Measurements from ENCODE around the gene DUSP8. TPM values are rescaled to one million over a fixed set of nuclear protein-coding genes. Genes with fewer than 3 reads are reported as not detected.

Gene DUSP8
- total RNA-seq, 1 experiment from 2014 or later, result 10.2 TPM

DNA sequence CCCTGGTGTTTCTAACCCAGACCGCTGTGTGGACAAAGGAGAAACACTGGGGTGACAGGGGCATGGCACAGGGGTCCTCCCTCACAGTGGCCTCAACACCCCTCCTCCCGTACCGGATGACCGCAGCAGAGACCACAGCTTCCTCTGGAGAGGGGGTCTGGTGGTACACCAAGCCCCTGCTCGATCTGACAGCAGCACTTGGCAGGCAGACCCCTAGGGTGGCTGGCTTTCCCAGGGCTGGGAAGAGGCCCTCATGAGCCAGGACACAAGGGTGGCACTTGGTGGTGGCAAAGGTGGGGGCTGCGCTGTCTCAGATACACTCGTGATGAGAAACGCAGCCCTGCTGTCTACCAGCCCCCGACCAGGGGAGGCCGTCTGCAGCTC is 38.7 kb downstream of the DUSP8 start:
- RAD21 ChIA-PET (ENCODE audit: low non-redundant PET in 1 of 2, low total read pairs in 2 of 2, uncharacterized antibody in 2 of 2, unreplicated experiment in 2 of 2), result no interaction called here
- Histone ChIP-seq H4K20me1 (ENCODE audit: insufficient read depth) (no peaks in the 10 kb centered on the region), H3K9me3 (ENCODE audit: control insufficient read depth in 1 of 2, insufficient read depth in 1 of 2, low read depth in 1 of 2, low read length in 2 of 2) (no peaks in the 10 kb centered on the region), H2AFZ (ENCODE audit: low read depth, low read length, poor library complexity, severe bottlenecking) (no peak overlapping the region), H3K4me2 (ENCODE audit: low read length) (no peak overlapping the region), H3K9me2 (ENCODE audit: insufficient read depth) (no peaks in the 10 kb centered on the region), H3K27me3 (ENCODE audit: insufficient read depth, low read length) (no peaks in the 10 kb centered on the region), H3K9ac (ENCODE audit: low read length) (no peak overlapping the region), H3K4me3 (replicated peaks in 1 of 2; ENCODE audit: low read depth in 1 of 2, low read length in 2 of 2) (no peak overlapping the region), H3K27ac (ENCODE audit: low read depth, low read length) (no peak overlapping the region), H3K79me2 (ENCODE audit: insufficient read depth, low read length) (peaks cover 64% of the 10 kb centered on the region; the same call in 1 of the 2 replicates), H3K36me3 (ENCODE audit: control insufficient read depth in 1 of 2, insufficient read depth in 2 of 2, low read length in 2 of 2) (no peaks in the 10 kb centered on the region), H3K4me1 (ENCODE audit: control insufficient read depth in 1 of 2, insufficient read depth in 2 of 2, low read length in 2 of 2) (peaks cover 4 to 15% of the 10 kb centered on the region in 2 experiments; a peak in 2 of 4 replicates)
- no peak for DNase-seq (ENCODE audit: low read depth, low spot score)
- TF ChIP-seq, protein P1, sequence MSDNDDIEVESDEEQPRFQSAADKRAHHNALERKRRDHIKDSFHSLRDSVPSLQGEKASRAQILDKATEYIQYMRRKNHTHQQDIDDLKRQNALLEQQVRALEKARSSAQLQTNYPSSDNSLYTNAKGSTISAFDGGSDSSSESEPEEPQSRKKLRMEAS (IDR thresholded peaks at IDR 0.05), result no peak
- TF ChIP-seq RAD21 (IDR thresholded peaks at IDR 0.05; ENCODE audit: low read depth) (no peak), CBX3 (IDR thresholded peaks at IDR 0.05; ENCODE audit: low read depth) (no peak), EZH2phosphoT487 (IDR thresholded peaks at IDR 0.05; ENCODE audit: borderline replicate concordance) (no peak)
- POLR2A ChIA-PET, result no interaction called here
- intact Hi-C loops (cut with micrococcal nuclease), result no loop called here
- no peak for ATAC-seq
- CTCF ChIA-PET, result no interaction called here
- no TSS peak for BruUV-seq (replicated peaks)

DNA sequence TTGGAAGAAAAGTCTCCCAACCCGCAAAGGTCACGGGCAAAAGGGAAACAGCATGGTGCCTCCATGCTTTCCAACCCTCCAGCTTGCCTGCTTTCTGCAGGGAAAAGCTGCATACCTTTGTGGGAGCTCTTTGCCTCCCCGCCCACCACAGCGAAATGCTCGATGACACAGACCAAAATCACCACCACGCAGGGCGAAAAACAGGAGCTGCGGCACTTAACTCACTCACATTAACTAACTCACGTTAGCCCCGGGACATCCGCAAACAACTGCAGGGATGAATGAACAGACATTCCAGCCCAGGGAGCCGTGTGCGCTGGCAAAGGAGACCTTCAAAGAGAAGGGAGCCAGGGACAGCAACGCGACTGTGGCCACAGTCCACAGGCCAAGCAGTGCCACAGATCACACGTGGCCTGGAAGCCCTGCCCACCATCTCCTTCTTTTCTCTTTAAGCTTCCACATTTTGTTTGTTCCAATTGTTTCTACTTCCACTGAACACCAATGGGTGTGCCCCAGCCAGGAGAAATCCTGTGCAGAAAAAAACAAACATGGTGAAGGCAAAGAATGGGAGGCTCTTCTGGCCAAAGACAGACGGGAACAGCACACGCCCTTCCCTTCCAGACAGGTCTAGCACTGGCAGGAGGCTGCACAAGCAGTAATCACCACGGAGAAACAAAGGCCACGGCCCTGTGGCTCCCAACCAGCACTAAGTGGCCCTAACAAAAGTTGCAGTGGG is 39.3 kb downstream of the DUSP8 start:
- Histone ChIP-seq H3K9me3 (ENCODE audit: control insufficient read depth in 1 of 2, insufficient read depth in 1 of 2, low read depth in 1 of 2, low read length in 2 of 2) (no peaks in the 10 kb centered on the region), H3K9ac (ENCODE audit: low read length) (no peak overlapping the region), H3K79me2 (ENCODE audit: insufficient read depth, low read length) (peaks cover 69% of the 10 kb centered on the region; the same call in 1 of the 2 replicates), H3K27me3 (ENCODE audit: insufficient read depth, low read length) (no peaks in the 10 kb centered on the region), H3K4me3 (replicated peaks in 1 of 2; ENCODE audit: low read depth in 1 of 2, low read length in 2 of 2) (no peak overlapping the region), H3K4me1 (ENCODE audit: control insufficient read depth in 1 of 2, insufficient read depth in 2 of 2, low read length in 2 of 2) (peaks cover 4 to 15% of the 10 kb centered on the region in 2 experiments; a peak in 2 of 4 replicates), H3K9me2 (ENCODE audit: insufficient read depth) (no peaks in the 10 kb centered on the region), H4K20me1 (ENCODE audit: insufficient read depth) (no peaks in the 10 kb centered on the region), H3K4me2 (ENCODE audit: low read length) (no peak overlapping the region), H3K27ac (ENCODE audit: low read depth, low read length) (no peak overlapping the region), H3K36me3 (ENCODE audit: control insufficient read depth in 1 of 2, insufficient read depth in 2 of 2, low read length in 2 of 2) (no peaks in the 10 kb centered on the region), H2AFZ (ENCODE audit: low read depth, low read length, poor library complexity, severe bottlenecking) (no peak overlapping the region)
- BruUV-seq (replicated peaks), result no TSS peak
- RAD21 ChIA-PET (ENCODE audit: low non-redundant PET in 1 of 2, low total read pairs in 2 of 2, uncharacterized antibody in 2 of 2, unreplicated experiment in 2 of 2), result no interaction called here
- TF ChIP-seq POLR2AphosphoS5 (IDR thresholded peaks at IDR 0.05; ENCODE audit: low read depth, low read length), result no peak
- TF ChIP-seq SRF (IDR thresholded peaks at IDR 0.05; ENCODE audit: low read depth), result no peak
- no peak for TF ChIP-seq ZNF274 (IDR thresholded peaks at IDR 0.05; ENCODE audit: low read depth, low read length)
- TF ChIP-seq YY1 (IDR thresholded peaks at IDR 0.05; ENCODE audit: extremely low read depth, insufficient replicate concordance, low read depth, low read length), result no peak
- POLR2A ChIA-PET, result no interaction called here
- intact Hi-C loops (cut with micrococcal nuclease), result no loop called here
- no peak for DNase-seq (ENCODE audit: low read depth, low spot score)
- no peak for ATAC-seq
- CTCF ChIA-PET, result no interaction called here

Measured in HCT116 (cell line).